Activated CD8-positive, alpha-beta memory T cell treated with anti-CD3 and anti-CD28 coated beads, Interleukin-2, amount 10 ng/mL, durations not matched to agents 7 days and 5 days (primary cell): ENCODE results near the gene AKAIN1. TPM values are rescaled to one million over a fixed set of nuclear protein-coding genes. Genes with fewer than 3 reads are reported as not detected.

Experiments used
- ATAC-seq: fragments of 150-1000 bp; cut with Tn5 transposase; one replicate; pipeline ENCODE4 v1.10.0; 2021; ENCODE audit warnings: moderate library complexity
- CTCF ChIA-PET: fragments of 350-600 bp; sonication (Branson Sonifier 250); formaldehyde crosslinking; loops from one replicate; lab custom pipeline; 2021; ENCODE audit warnings: antibody characterized with exemption; lab: Charles Lee
- DNase-seq: peaks from one replicate; pipeline ENCODE4 v3.0.0-alpha.2; 2020
- H3K27ac Mint-ChIP-seq: one replicate; pipeline ENCODE4 v1.8.0; 2021; ENCODE audit warnings: mild to moderate bottlenecking, mixed read lengths
- H3K27me3 Mint-ChIP-seq: one replicate; pipeline ENCODE4 v1.8.0; 2021; ENCODE audit warnings: mixed read lengths
- H3K36me3 Mint-ChIP-seq: one replicate; pipeline ENCODE4 v1.8.0; 2021; ENCODE audit warnings: mild to moderate bottlenecking, mixed read lengths
- H3K4me1 Mint-ChIP-seq: one replicate; pipeline ENCODE4 v1.8.0; 2021; ENCODE audit warnings: mixed read lengths
- H3K4me3 Mint-ChIP-seq: one replicate; pipeline ENCODE4 v1.8.0; 2021; ENCODE audit warnings: mild to moderate bottlenecking, moderate library complexity, mixed read lengths
- H3K9me3 Mint-ChIP-seq: one replicate; pipeline ENCODE4 v1.8.0; 2022; ENCODE audit warnings: low read depth, mixed read lengths
- total RNA-seq, 2 experiments: library from RNA; stranded (reverse); gene quantifications; one replicate each; pipeline ENCODE4 v1.2.3, GENCODE V29; 2021

AKAIN1 gene, protein sequence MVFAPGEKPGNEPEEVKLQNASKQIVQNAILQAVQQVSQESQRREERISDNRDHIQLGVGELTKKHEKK
- not detected for total RNA-seq

DNA sequence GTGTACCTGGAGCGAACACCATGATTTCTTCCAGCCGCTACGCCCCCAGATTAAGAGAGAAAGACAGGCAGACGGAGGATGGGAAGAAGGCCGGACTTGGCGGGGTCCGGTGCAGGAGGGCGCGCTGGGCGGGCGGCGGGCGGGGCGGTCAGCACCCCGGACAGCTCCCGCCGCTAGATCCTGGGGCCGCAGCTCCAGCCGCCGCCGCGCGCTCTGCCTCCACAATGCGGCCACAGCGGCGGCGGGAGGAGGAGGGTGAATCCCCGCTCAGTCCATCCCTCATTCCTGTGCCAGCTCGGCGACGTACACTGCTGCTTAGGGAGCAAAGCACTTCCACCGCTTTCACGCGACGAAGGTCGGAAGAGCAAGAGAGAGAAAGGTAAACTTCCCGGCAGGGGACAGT is at the start of gene AKAIN1:
Gene AKAIN1 (minus strand): TSS at position 226 of the 403 bp plus-strand sequence. CDS start 204 bp downstream, at position 22.
- Mint-ChIP-seq H3K4me3 (no peak within 1 kb of the TSS), H3K27ac (no peak within 1 kb of the TSS), H3K36me3 (no peaks in the 10 kb centered on the region), H3K4me1 (no peaks in the 10 kb centered on the region), H3K27me3 (peaks cover 59% of the 10 kb centered on the region), H3K9me3 (no peaks in the 10 kb centered on the region)
- CTCF ChIA-PET = no interaction called here
- no peak for DNase-seq
- peak; percentile 45 for ATAC-seq

DNA sequence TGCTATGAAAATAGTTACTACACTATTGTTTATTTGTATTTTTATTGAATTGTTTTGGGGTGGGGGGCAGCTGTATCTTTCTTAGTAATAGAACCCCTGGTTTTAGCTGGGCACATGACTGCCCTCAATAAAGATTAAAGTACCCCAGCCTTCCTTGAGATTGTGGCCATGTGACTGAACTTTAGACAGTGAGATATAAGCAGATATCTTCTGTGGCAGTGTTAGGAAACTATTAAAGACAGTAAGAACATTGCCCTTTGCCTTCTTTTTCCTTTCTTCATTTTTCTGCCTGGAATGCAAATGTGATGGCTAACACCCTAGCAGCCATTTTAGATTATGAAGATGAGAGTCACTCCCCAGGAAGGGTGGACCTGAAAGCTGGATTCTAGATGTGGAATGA is 47.9 kb upstream of the AKAIN1 start:
- DNase-seq (no peak), ATAC-seq (no peak)
- H3K27me3 Mint-ChIP-seq = no peaks in the 10 kb centered on the region
- H3K4me3 Mint-ChIP-seq = no peak overlapping the region
- peaks cover 10% of the 10 kb centered on the region for H3K4me1 Mint-ChIP-seq
- peaks cover 36% of the 10 kb centered on the region for H3K36me3 Mint-ChIP-seq
- CTCF ChIA-PET = no interaction called here
- H3K9me3 Mint-ChIP-seq = no peaks in the 10 kb centered on the region
- no peak overlapping the region for H3K27ac Mint-ChIP-seq

DNA sequence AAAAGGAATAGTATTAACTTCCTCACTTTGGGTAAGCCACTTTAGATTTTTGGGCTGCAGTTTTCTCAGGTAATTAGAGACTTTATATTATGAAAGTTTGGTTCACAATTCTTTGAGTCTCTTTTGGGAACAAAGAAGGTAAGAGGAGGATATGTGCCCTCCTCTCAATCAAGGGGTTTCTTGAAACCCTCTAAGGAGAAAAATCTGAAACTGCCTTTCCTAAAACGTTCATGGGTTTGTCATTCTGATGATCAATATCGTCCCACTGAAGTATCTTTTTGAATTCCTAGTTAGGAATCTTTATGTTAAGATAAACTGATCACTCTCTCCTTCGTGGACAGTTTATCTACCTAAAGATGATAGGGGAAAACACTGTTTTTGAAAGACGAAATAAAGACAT is 42.4 kb upstream of the AKAIN1 start:
- DNase-seq (no peak), ATAC-seq (no peak)
- H3K4me3 Mint-ChIP-seq = peak overlapping the region; percentile 46
- no peaks in the 10 kb centered on the region for H3K9me3 Mint-ChIP-seq
- CTCF ChIA-PET = no interaction called here
- peaks cover 38% of the 10 kb centered on the region for H3K4me1 Mint-ChIP-seq
- no peak overlapping the region for H3K27ac Mint-ChIP-seq
- peaks cover 37% of the 10 kb centered on the region for H3K36me3 Mint-ChIP-seq
- H3K27me3 Mint-ChIP-seq = no peaks in the 10 kb centered on the region

DNA sequence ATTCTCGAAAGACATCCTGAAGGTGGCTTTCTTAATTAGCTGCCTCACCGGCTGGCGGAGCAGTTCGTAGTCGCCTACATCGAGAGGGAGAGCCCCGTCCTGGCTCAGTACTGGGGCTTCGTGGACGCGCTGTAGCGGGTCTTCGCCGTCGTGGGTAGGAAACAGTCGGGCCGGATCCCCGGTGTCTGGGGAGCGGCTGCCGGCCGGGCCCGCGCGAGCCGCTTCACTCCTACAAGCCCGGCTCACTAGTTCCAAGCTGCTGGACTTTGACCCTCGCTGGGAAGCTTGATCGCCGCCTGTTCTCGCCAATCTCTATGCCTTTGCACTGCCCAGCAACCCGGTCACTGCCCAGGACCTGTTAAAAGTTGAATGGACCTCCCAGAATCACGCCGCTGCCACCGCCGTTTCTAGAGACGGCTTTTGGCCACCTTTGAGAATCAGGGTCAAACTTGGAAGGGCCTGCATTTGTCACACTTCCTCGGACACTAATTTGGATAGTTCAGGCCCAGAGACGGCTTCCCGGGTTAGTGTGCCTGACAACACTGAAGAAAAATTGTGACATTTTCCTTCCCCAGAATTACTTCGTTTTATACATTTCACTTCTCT is 41.4 kb upstream of the AKAIN1 start:
- CTCF ChIA-PET = interaction anchor here (1.6 to 2.6 kb wide), 2 partner anchors 56 to 58 kb away, joined by 5 to 17 read pairs; partner anchors contain the start of gene ZBTB14
- Mint-ChIP-seq H3K4me3 (peak overlapping the region; percentile 90), H3K4me1 (peaks cover 38% of the 10 kb centered on the region), H3K27me3 (no peaks in the 10 kb centered on the region), H3K9me3 (no peaks in the 10 kb centered on the region), H3K36me3 (peaks cover 33% of the 10 kb centered on the region), H3K27ac (peak overlapping the region; percentile 96)
- ATAC-seq = peak; percentile 52
- peak; percentile 54 for DNase-seq

- Mint-ChIP-seq H3K27me3 (no peaks in the 10 kb centered on the region), H3K9me3 (no peaks in the 10 kb centered on the region), H3K4me3 (peak overlapping the region; percentile 90), H3K36me3 (peaks cover 28% of the 10 kb centered on the region), H3K27ac (peak overlapping the region; percentile 96), H3K4me1 (peaks cover 38% of the 10 kb centered on the region)
- DNase-seq (peak; percentile 88), ATAC-seq (peak; percentile 94)
- CTCF ChIA-PET = interaction anchor here (0.7 to 2.6 kb wide), 6 partner anchors 8 to 188 kb away, joined by 3 to 17 read pairs (median 4); partner anchors contain the start of gene ZBTB14
Measured at GRCh38 chr18:5237723-5238370, 40.8 kb upstream of the AKAIN1 start.

- peak; percentile 40 for DNase-seq
- CTCF ChIA-PET = interaction anchor here (0.7 to 2.6 kb wide), 7 partner anchors 9 to 189 kb away, joined by 3 to 17 read pairs (median 3); partner anchors contain the start of gene ZBTB14
- peak overlapping the region; percentile 90 for H3K4me3 Mint-ChIP-seq
Measured at GRCh38 chr18:5237083-5237722, 40.1 kb upstream of the AKAIN1 start.

GRCh38 chr18:5214583-5215351 is 17.7 kb upstream of the AKAIN1 start:
- Mint-ChIP-seq H3K9me3 (no peaks in the 10 kb centered on the region), H3K4me1 (peaks cover 11% of the 10 kb centered on the region), H3K27me3 (peaks cover 18% of the 10 kb centered on the region), H3K27ac (no peak overlapping the region), H3K4me3 (no peak overlapping the region), H3K36me3 (no peaks in the 10 kb centered on the region)
- CTCF ChIA-PET = interaction anchor here (1.4 kb wide), 1 partner anchor 22 kb away, joined by 3 read pairs; no protein-coding TSS in a partner anchor
- ATAC-seq (peak; percentile 30), DNase-seq (no peak)

More at GRCh38 chr18:5237083-5237722, 40.1 kb upstream of the AKAIN1 start:
- H3K27ac Mint-ChIP-seq = peak overlapping the region; percentile 96
- ATAC-seq = peak; percentile 21
- peaks cover 5% of the 10 kb centered on the region for H3K27me3 Mint-ChIP-seq
- peaks cover 38% of the 10 kb centered on the region for H3K4me1 Mint-ChIP-seq
- H3K9me3 Mint-ChIP-seq = peaks cover 2% of the 10 kb centered on the region
- H3K36me3 Mint-ChIP-seq = peaks cover 23% of the 10 kb centered on the region

- peaks cover 9% of the 10 kb centered on the region for H3K27me3 Mint-ChIP-seq
- DNase-seq (no peak), ATAC-seq (no peak)
- CTCF ChIA-PET = no interaction called here
- no peaks in the 10 kb centered on the region for H3K9me3 Mint-ChIP-seq
- no peak overlapping the region for H3K27ac Mint-ChIP-seq
- H3K4me3 Mint-ChIP-seq = no peak overlapping the region
- H3K36me3 Mint-ChIP-seq = no peaks in the 10 kb centered on the region
- no peaks in the 10 kb centered on the region for H3K4me1 Mint-ChIP-seq
Measured at GRCh38 chr18:5207471-5208150, 10.6 kb upstream of the AKAIN1 start.

GRCh38 chr18:5198311-5198710 is 1.3 kb upstream of the AKAIN1 start:
- H3K4me1 Mint-ChIP-seq = no peaks in the 10 kb centered on the region
- CTCF ChIA-PET = no interaction called here
- ATAC-seq (no peak), DNase-seq (no peak)
- no peaks in the 10 kb centered on the region for H3K36me3 Mint-ChIP-seq
- H3K9me3 Mint-ChIP-seq = no peaks in the 10 kb centered on the region
- H3K27ac Mint-ChIP-seq = no peak overlapping the region
- peaks cover 67% of the 10 kb centered on the region for H3K27me3 Mint-ChIP-seq
- H3K4me3 Mint-ChIP-seq = no peak overlapping the region

- Mint-ChIP-seq H3K4me1 (no peaks in the 10 kb centered on the region), H3K4me3 (no peak overlapping the region), H3K36me3 (no peaks in the 10 kb centered on the region), H3K27ac (no peak overlapping the region), H3K27me3 (peaks cover 62% of the 10 kb centered on the region), H3K9me3 (no peaks in the 10 kb centered on the region)
- DNase-seq = no peak
- no peak for ATAC-seq
- CTCF ChIA-PET = no interaction called here
Measured at GRCh38 chr18:5197461-5197860, 404 bp upstream of the AKAIN1 start.

- Mint-ChIP-seq H3K27ac (no peak overlapping the region), H3K27me3 (peaks cover 59% of the 10 kb centered on the region), H3K4me1 (no peaks in the 10 kb centered on the region), H3K36me3 (no peaks in the 10 kb centered on the region), H3K4me3 (no peak overlapping the region), H3K9me3 (no peaks in the 10 kb centered on the region)
- CTCF ChIA-PET = no interaction called here
- DNase-seq = no peak
- ATAC-seq = no peak
Measured at GRCh38 chr18:5196253-5197031, 615 bp downstream of the AKAIN1 start.

DNA sequence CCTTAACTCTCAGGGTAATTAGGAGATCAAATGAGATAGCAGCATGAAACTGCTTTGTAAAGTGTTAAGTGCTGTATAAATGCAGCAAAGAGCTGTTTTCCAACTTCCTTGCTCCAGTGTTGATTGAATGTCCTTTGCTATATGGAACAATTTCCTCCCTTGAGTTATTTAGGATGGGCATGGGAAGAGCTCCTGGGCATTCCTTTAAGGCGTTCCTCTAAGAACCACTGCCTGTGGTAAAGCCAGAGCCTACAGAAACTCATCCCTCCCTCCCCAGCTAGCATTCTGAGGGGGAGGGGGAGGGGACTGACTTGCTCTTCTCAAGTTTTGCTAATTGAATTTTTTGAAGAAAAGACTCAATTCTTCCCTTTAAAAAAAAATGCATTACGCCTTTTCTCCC is 1.4 kb downstream of the AKAIN1 start:
- Mint-ChIP-seq H3K27me3 (peaks cover 58% of the 10 kb centered on the region), H3K4me3 (no peak overlapping the region), H3K27ac (no peak overlapping the region), H3K4me1 (no peaks in the 10 kb centered on the region), H3K36me3 (no peaks in the 10 kb centered on the region), H3K9me3 (no peaks in the 10 kb centered on the region)
- CTCF ChIA-PET = no interaction called here
- DNase-seq = no peak
- ATAC-seq = no peak
